ENCODE measurements around the gene EIF4B. TPM values are rescaled to one million over a fixed set of nuclear protein-coding genes. Genes with fewer than 3 reads are reported as not detected.
A peak's percentile ranks its signal among the peaks of the same experiment; 100 is the strongest.

Gene EIF4B
- total and polyA plus RNA-seq, 7 donors, result 136 to 575 (median 475) TPM

GRCh38 chr12:53069621-53070410 is 63.6 kb downstream of the EIF4B start:
- Histone ChIP-seq H3K36me3 (peaks cover 0 to 74% (median 18%) of the 10 kb centered on the region in 4 donors), H3K9me3 (no peaks in the 10 kb centered on the region), H3K27ac (peak overlapping the region; percentile 37 to 83 (median 60)), H3K4me1 (peaks cover 0 to 70% (median 54%) of the 10 kb centered on the region in 4 donors), H3K27me3 (no peaks in the 10 kb centered on the region), H3K4me3 (no peak overlapping the region)
- TF ChIP-seq CTCF (IDR thresholded peaks at IDR 0.05) (no peak), POLR2AphosphoS5 (IDR thresholded peaks at IDR 0.05) (peak in 2 of 4 donors; percentile 19 to 29)
- 78 to 79% methylated on average over 12 of the region's 12 CpGs for WGBS, 2 donors
- intact Hi-C loops (cut with DNase I), result loop anchor here (5.0 kb wide), 1 partner anchor 127 kb away; no protein-coding TSS in a partner anchor
- DNase-seq, result peak; percentile 87

GRCh38 chr12:53070877-53071492 is 64.7 kb downstream of the EIF4B start:
- Histone ChIP-seq H3K27me3 (no peaks in the 10 kb centered on the region), H3K36me3 (peaks cover 4 to 76% (median 20%) of the 10 kb centered on the region in 4 donors)
- WGBS, 2 donors, result 87 to 91% methylated on average over 7 of the region's 7 CpGs

GRCh38 chr12:53071591-53072551 is 65.6 kb downstream of the EIF4B start:
- intact Hi-C loops (cut with DNase I), result no loop called here
- no peaks in the 10 kb centered on the region for H3K27me3 ChIP-seq
- H3K9me3 ChIP-seq, result no peaks in the 10 kb centered on the region
- TF ChIP-seq POLR2AphosphoS5 (IDR thresholded peaks at IDR 0.05) (peak in 2 of 4 donors; percentile 40 to 43), CTCF (IDR thresholded peaks at IDR 0.05) (no peak)
- H3K4me3 ChIP-seq, result no peak overlapping the region
- DNase-seq, result peak; percentile 95
- peak overlapping the region; percentile 62 to 83 (median 71) for H3K27ac ChIP-seq
- peaks cover 0 to 59% (median 48%) of the 10 kb centered on the region in 4 donors for H3K4me1 ChIP-seq
- peaks cover 4 to 78% (median 24%) of the 10 kb centered on the region in 4 donors for H3K36me3 ChIP-seq
- 75 to 84% methylated on average over 11 of the region's 11 CpGs for WGBS, 2 donors

More at GRCh38 chr12:53070877-53071492, 64.7 kb downstream of the EIF4B start:
- Histone ChIP-seq H3K4me1 (peaks cover 0 to 65% (median 52%) of the 10 kb centered on the region in 4 donors), H3K27ac (peak overlapping the region; percentile 62 to 83 (median 71)), H3K4me3 (no peak overlapping the region), H3K9me3 (no peaks in the 10 kb centered on the region)
- peak; percentile 61 for DNase-seq
- TF ChIP-seq CTCF (IDR thresholded peaks at IDR 0.05) (no peak), EP300 (IDR thresholded peaks at IDR 0.05) (no peak)
- intact Hi-C loops (cut with DNase I), result no loop called here

- H3K9me3 ChIP-seq, result no peaks in the 10 kb centered on the region
- intact Hi-C loops (cut with DNase I), result no loop called here
- H3K4me3 ChIP-seq, result no peak overlapping the region
- no peaks in the 10 kb centered on the region for H3K27me3 ChIP-seq
- 54 to 73% methylated on average over 6 of the region's 6 CpGs for WGBS, 2 donors
- H3K4me1 ChIP-seq, result peaks cover 0 to 72% (median 59%) of the 10 kb centered on the region in 4 donors
- TF ChIP-seq POLR2AphosphoS5 (IDR thresholded peaks at IDR 0.05), result peak in 1 of 4 donors; percentile 11
- TF ChIP-seq CTCF (IDR thresholded peaks at IDR 0.05), result no peak
- peak; percentile 89 for DNase-seq
- H3K27ac ChIP-seq, result peak overlapping the region; percentile 59 to 83 (median 64)
- peaks cover 4 to 66% (median 18%) of the 10 kb centered on the region in 4 donors for H3K36me3 ChIP-seq
Observed at GRCh38 chr12:53073881-53074280, 67.6 kb downstream of the EIF4B start.
